GM21515 (cell line): ENCODE data around the gene ALPL.

Source experiments
- ATAC-seq: cut with Tn5 transposase; IDR thresholded peaks from one replicate; pipeline ENCODE4 v1.9.1; 2021; ENCODE audit not compliant: unreplicated experiment

ALPL gene

GRCh38 chr1:21614419-21615115 is 105.3 kb downstream of the ALPL start:
- ATAC-seq: no peak

DNA sequence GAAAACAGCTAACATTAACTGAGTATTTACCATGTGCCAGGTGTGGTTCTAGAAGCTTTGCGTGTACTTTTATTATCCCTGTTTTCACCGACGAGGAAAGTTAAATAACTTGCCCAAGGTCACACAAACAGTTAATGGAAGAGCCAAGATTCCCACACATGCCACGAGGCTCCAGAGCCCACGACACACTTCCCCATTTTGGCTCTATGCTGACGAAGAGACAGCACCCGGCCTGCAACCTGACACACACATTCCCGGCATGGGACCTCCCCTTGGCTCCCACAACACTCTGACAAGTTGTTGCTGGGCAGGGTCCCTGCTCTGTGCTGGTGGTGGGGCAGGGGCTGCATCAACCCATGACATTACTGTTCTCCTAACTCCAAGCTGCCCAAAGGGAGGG is 107.1 kb downstream of the ALPL start:
- no peak for ATAC-seq

DNA sequence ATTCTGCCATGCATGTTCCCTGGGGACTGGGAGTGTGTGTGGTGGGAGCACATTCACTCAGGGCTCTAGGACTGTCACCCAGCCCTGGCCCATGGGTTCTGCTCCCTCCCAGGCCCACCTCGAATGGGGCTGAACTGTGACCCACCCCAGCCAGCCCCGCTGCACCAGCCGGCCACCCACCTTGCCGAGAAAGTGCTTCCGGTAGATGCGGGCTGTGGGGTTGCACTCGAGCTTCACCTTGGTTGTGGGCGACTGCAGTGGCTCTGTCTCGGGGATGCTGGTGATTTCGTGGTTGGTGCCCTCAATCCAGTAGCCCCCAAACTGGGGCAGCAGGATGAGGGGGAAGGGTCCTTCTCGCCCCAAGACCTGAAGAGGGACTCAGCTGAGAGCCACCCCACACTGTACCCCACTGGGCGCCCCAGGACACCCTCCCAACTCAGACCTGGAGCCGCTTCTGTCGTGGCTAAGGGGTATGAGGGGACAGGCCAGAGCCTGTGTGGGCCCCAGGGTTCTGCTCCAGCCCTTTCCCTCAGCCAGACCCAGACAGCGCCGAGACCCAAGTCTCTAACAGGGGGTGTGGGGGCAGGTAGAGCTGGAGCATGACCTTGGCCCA is 108.0 kb downstream of the ALPL start:
- ATAC-seq: no peak

GRCh38 chr1:21618059-21618458 is 108.8 kb downstream of the ALPL start:
- ATAC-seq: no peak

GRCh38 chr1:21618561-21619374 is 109.5 kb downstream of the ALPL start:
- no peak for ATAC-seq

DNA sequence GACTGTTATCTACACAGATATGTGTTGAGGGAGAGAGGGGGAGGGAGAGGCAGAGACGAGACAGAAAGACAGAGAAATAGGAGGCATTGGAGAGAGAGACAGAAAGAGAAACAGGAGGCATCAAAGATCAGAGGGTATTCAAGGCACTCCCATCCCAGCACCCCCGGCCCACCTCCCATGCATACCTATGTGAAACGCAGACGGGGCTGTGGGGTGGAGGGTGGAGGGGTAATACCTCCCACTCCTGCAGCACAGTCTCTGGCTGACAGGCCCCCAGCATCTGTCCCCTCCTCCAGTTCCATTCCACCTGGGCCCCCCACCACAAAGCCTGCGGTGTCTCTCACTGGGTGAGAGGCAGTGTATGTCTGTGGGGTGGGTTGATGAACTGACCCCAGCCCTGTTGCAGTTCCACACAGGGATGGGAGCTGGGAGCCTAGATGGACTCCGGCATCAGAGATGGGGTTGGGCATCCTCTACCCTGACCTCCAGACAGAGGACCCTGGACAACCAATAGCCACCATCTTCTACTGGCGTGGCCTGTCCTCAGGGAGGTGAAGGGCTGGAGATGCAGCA is 110.2 kb downstream of the ALPL start:
- no peak for ATAC-seq

DNA sequence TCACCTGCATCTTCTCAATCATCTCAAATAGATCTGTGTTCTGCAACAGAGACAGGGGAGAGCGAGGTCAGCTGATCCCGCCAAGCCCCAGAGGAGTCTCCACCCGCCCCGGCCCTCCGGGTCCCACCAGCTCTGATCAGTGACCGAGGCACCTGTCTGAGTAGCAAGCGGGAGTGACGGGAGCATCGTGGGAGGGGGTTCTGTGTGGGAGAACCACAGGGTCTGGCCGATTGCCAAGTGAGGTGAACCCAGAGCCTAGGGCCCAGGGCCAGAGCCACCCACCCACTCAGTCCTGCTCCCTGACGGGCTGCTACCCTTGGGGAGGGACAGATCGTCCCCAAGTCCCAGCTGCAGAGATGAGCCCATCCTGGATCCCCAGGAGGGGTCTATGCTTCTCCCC is 110.8 kb downstream of the ALPL start:
- no peak for ATAC-seq

DNA sequence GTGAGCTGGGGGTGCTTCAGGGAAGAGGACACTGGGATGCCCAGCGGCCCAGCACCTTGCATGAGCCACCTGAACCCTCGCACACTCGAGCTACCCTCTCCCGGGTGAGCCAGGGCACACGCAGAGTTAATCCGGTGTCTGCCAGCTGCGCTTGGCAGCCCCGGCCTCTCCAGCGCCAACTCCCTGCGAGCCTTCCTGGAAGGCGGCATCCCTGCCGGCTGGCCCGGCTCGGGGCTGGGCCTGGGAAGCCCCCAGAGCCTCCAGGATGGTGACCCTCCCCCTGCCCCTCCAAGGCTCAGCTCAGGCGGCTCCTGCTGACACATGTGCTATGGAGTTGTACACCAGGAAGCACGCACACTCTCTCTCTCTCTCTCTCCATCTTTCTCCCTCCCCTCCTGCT is 111.3 kb downstream of the ALPL start:
- ATAC-seq: no peak

DNA sequence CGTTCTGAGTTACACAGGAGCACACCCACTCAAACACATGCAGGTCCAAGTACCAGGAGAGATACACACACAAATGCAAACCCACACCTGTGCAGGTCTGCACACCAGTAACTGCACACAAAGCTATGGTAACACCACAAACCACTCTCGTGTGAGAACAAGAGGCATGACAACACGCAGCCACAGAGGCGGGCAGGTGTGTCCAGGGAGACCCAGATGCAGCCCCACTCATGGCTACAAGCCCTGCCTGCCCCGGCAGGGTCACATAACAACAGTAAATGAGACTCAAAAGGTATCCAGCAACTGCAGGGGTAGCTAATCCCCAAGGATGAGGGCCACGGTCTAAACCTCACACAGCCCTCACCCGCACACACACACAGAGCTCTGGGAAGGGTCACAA is 111.8 kb downstream of the ALPL start:
- ATAC-seq: no peak

DNA sequence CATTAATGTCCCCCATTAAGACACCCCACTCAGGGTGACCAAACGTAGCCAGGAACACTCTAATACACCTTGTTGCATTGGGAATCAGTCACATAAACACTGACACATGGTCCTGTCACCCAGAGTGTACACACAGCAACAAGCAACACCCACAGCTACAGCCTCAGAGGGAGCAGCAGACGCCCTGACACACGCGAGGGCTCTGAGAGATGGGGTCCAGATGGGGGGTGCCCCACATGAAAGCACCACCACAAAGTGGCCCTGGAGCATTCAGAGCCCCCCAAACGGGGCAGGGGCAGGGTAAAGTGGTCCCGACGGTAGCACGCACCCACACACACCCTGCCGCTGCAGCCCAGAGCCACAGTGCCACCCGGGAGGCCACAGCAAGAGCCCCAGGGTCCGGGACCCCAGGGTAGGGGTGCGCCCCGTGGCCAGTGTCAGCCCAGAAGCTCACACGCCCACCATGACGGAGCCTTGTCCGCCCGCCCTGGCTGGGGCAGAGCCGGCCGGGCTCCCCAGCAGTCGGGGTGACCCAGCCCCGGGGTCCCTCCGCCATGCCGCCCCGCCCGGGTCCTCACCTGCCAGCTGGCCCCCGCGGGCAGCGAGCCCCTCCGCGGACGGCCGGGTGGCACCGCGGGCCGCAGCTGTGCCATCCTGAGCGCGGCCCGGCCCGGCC is 112.7 kb downstream of the ALPL start:
- ATAC-seq: no peak

DNA sequence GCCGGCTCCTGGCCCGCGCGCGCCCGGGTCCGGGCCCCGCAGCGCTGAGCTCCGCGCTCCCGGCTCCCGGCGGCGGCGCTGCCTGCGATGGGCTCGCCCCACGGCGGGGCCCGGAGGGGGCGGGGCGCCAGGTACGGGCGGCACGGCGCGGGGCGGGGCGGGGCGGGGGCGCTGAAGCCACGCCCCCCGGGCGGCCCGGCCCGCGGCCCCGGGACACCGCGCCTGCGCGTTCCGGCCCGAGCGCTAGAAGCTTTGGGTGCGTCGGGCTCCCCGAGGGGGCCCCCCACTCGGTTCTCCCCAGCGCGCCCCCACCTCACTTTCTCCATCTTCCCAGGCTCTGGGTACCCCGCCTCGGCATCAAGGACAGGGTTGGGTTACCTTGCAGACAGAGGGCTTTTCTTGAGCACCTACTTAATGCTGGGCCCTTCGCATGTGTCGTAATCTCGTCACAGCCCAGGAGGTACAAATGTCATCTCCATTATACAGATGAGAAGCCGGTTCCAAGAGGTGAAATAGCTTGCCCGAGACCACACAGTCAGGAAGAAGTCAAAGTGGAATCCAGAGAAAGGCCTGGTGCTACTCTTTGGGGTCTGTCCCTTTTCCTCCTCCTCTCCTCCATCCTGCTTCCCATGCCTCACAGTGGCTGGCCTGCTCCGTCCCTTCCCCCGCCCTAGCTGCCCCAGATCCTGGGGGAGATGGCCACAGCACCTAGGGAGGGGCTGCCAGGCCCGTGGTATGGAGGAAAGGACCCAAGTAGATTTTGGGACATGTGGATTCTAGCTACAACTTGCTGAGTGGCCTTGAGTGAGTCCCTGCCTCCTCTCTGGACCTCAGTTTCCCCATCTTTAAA is 113.5 kb downstream of the ALPL start:
- ATAC-seq: no peak

DNA sequence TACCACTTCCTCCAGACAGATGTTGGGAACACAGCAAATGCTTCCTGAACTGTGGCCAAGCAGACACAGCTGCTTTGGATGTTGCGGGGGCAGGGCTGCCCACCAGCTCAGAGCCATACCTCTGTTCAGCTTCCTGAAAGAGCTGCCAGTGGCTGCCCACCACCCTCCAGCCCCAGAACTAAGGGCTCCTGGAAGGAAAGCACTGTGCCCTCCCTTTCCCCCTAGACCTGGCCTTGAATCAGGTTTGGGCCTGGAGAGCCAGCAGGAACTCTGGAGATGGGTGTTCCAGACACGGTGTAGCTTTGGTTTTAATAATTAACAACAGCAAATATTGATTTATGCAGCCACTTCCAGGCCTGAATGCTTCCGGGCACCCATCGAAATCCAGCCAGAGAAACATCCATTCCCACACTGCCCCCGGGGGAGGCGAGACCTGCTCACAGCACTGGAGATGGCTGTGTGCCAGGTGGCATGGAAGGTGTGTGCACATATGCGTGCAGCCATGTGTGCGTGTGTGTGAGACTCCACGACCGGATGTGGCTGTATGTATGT is 114.3 kb downstream of the ALPL start:
- ATAC-seq: no peak

GRCh38 chr1:21624571-21625389 is 115.6 kb downstream of the ALPL start:
- ATAC-seq: no peak

- ATAC-seq: no peak
Measured at GRCh38 chr1:21625390-21626190, 116.4 kb downstream of the ALPL start.

- no peak for ATAC-seq
Measured at GRCh38 chr1:21626921-21627339, 117.7 kb downstream of the ALPL start.
